PFSK-1 (cell line): ENCODE measurements around the gene MKS1.

Experiments used
- FOXP2 ChIP-seq: optimal IDR thresholded peaks from 2 replicates; pipeline ENCODE3; 2011; ENCODE audit warnings: borderline replicate concordance, control low read depth, inconsistent platforms; ENCODE audit not compliant: insufficient read depth; ENCODE audit errors: extremely low read length, extremely low read depth
- POLR2AphosphoS5 ChIP-seq: IDR thresholded peaks from 2 replicates; pipeline ENCODE4 v1.6.1; 2012; ENCODE audit warnings: low read depth, mild to moderate bottlenecking, control low read depth, low read length, moderate library complexity
- SIN3A ChIP-seq: IDR thresholded peaks from 2 replicates; pipeline ENCODE4 v1.6.1; 2012; ENCODE audit warnings: mild to moderate bottlenecking, low read length, moderate library complexity, borderline replicate concordance; ENCODE audit not compliant: insufficient read depth
- TAF1 ChIP-seq: IDR thresholded peaks from 2 replicates; pipeline ENCODE4 v1.6.1; 2012; ENCODE audit warnings: low read length, control low read depth, borderline replicate concordance; ENCODE audit not compliant: insufficient read depth
- TF ChIP-seq, protein P1 (sequence below), 2 experiments: IDR thresholded peaks; 2 replicates each; pipeline versions ENCODE4 v1.6.1 to v1.8.0; 2011 to 2012; ENCODE audit warnings: low read depth in 2 of 2, low read length in 2 of 2, control low read depth in 1 of 2, inconsistent platforms in 1 of 2, mild to moderate bottlenecking in 1 of 2, moderate library complexity in 1 of 2; ENCODE audit not compliant: insufficient read depth in 1 of 2

The MKS1 gene

DNA sequence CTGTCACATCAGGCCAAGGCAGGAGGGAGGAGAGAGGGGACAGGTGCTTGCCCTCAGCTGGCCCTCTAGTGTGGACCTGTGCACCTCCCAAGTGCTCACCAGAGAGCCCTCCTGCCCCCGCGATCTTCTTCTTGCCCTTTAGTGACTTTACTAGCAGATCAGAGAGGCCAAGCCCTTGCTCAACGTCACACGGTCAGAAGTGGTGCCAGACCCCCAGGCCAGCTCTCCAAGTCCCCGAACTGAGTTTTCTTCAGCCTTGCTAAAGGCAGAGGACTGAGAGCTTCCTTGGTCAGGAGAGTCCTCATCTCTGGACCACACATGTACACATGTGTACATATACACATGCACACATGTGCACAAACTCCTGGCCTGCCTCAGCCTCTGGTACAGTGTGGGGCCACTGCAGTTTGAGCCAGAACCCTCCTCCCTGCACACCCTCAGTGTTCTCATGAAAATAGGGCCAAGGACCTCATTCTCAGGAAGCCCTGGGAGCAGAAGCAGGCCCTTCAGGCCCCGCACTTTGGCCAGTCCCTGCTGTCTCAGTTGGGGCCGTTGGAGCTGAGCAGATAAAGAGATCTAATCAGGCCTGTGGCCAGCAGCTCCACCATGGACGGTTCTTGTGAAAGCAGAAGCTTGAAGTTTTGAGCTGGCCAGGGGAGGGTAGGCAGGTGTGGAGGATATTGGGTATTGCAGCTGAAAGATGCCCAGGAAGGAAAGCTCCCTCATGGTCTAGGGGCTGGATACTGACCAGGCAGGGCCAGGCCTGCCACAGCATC, 33.9 kb downstream of the MKS1 start:
- TF ChIP-seq, protein P1, sequence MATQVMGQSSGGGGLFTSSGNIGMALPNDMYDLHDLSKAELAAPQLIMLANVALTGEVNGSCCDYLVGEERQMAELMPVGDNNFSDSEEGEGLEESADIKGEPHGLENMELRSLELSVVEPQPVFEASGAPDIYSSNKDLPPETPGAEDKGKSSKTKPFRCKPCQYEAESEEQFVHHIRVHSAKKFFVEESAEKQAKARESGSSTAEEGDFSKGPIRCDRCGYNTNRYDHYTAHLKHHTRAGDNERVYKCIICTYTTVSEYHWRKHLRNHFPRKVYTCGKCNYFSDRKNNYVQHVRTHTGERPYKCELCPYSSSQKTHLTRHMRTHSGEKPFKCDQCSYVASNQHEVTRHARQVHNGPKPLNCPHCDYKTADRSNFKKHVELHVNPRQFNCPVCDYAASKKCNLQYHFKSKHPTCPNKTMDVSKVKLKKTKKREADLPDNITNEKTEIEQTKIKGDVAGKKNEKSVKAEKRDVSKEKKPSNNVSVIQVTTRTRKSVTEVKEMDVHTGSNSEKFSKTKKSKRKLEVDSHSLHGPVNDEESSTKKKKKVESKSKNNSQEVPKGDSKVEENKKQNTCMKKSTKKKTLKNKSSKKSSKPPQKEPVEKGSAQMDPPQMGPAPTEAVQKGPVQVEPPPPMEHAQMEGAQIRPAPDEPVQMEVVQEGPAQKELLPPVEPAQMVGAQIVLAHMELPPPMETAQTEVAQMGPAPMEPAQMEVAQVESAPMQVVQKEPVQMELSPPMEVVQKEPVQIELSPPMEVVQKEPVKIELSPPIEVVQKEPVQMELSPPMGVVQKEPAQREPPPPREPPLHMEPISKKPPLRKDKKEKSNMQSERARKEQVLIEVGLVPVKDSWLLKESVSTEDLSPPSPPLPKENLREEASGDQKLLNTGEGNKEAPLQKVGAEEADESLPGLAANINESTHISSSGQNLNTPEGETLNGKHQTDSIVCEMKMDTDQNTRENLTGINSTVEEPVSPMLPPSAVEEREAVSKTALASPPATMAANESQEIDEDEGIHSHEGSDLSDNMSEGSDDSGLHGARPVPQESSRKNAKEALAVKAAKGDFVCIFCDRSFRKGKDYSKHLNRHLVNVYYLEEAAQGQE (IDR thresholded peaks at IDR 0.05; ENCODE audit: insufficient read depth in 1 of 2, low read depth in 2 of 2, low read length in 2 of 2), result no peak
- TF ChIP-seq SIN3A (no peak), TAF1 (no peak), POLR2AphosphoS5 (no peak), FOXP2 (no peak)

DNA sequence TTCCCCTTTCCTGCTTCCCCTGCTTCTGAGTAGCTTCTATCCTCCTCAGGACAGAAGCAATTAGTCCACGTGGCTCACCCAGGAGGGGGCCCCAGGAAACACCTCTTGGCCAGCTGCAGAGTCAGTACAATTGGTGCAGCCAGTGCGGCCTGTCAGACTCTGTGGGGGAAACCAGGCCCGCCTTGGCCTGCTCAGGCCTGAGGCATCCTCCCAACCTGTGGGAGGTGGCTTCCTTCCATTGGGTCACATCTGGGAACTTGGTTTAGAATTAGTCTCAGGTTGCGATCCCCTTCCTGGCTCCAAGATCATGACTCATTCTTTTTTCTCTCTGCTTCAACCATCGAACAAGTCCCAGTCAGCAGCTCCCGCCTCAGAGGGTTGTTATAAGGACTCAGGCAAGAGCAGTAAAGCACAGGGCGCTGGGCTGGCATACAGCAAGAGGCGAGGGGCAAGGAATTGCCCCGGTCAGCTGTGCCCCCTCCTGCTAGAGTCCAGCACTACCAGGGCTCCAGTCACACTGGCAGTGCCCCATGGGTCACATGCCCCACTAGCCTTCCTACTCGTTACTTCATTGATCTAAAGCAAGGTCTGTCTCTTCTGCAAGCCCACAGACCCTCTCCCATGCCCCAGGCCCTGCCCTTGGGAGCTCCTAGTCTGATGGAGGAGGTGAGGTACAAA, 34.6 kb downstream of the MKS1 start:
- TF ChIP-seq TAF1, result no peak
- TF ChIP-seq, protein P1 (IDR thresholded peaks at IDR 0.05; ENCODE audit: insufficient read depth in 1 of 2, low read depth in 2 of 2, low read length in 2 of 2), result no peak
- peak; percentile 29 for TF ChIP-seq FOXP2
- no peak for TF ChIP-seq POLR2AphosphoS5
- no peak for TF ChIP-seq SIN3A

DNA sequence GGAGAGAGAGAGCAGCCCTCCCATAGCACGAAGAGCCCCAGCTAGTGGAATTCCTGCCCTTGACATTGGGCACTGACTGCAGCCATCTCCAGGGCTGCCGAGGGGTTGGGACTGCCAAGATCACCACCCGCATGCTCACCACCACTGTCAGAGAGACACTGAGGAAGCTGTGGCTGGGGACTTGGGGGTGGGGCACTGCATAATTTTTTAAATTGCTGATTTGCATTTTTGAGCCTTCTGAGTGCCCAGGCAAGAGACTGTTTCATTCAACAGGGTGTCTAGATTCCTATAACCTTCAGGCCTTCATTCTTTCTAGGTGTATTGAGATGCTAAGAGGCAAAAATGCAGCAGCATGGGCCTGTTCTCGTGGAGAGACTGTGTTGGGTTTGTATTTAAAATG, 35.5 kb downstream of the MKS1 start:
- TF ChIP-seq POLR2AphosphoS5, result no peak
- TF ChIP-seq SIN3A, result no peak
- TF ChIP-seq, protein P1 (IDR thresholded peaks at IDR 0.05; ENCODE audit: insufficient read depth in 1 of 2, low read depth in 2 of 2, low read length in 2 of 2), result no peak
- no peak for TF ChIP-seq FOXP2
- no peak for TF ChIP-seq TAF1

DNA sequence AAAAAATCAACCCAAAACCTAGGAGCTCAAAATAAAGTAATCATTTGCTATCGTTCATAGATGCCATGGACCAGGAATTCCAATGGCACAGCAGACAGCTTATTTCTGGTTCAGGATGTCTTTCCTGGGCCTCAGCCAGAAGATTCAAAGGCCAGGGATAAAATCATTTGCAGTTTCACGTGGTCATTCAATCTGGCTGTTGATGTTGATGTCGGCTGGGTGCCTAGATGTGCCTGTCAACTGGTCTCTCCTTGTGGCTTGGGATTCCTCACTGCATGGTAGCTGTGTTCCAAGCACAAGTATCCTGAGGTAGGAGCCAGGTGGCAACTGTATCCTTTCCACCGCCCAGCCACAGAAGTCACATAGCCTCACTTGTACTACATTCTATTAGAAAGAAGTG, 37.3 kb downstream of the MKS1 start:
- TF ChIP-seq TAF1 (no peak), POLR2AphosphoS5 (no peak)

DNA sequence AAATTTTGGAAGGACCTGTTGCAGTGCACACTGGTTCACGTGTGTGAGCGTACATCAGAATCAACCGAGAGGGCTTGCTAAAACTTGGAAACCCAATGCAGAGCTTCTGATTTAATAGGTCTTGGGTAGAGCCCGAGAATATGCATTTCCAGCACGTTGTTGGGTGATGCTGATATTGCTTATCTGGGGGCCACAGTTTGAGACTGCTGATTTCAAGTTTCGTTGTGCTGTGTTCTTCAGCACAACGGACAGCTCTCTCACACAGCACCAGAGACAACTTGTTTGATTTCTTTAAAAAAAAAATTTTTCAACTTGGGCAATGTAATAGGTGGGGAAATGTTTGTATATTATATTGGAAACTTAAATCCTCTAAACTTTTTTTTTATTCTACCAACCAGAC, 42.9 kb downstream of the MKS1 start:
- TF ChIP-seq, protein P1 (IDR thresholded peaks at IDR 0.05; ENCODE audit: insufficient read depth in 1 of 2, low read depth in 2 of 2, low read length in 2 of 2), result peak; percentile 84 to 97
- TF ChIP-seq TAF1, result no peak
- no peak for TF ChIP-seq FOXP2
- TF ChIP-seq SIN3A, result no peak
- no peak for TF ChIP-seq POLR2AphosphoS5
